GM21360 (cell line): ENCODE results near the gene SCN1A.

ENCODE experiments used
- ATAC-seq: cut with Tn5 transposase; IDR thresholded peaks from one replicate; pipeline ENCODE4 v1.9.1; 2021; ENCODE audit warnings: mild to moderate bottlenecking, moderate library complexity; ENCODE audit not compliant: unreplicated experiment

SCN1A gene

GRCh38 chr2:166082736-166083135, 45.1 kb downstream of the SCN1A start:
- no peak for ATAC-seq

- ATAC-seq = no peak
These were observed 46.0 kb downstream of the SCN1A start for GRCh38 chr2:166081852-166082251.

- no peak for ATAC-seq
These were observed 46.6 kb downstream of the SCN1A start for GRCh38 chr2:166081131-166081632.

- no peak for ATAC-seq
These were observed 53.4 kb downstream of the SCN1A start for GRCh38 chr2:166074430-166074829.

GRCh38 chr2:166074011-166074410, 53.8 kb downstream of the SCN1A start:
- ATAC-seq = no peak

GRCh38 chr2:166070231-166070630, 57.6 kb downstream of the SCN1A start:
- ATAC-seq = no peak

GRCh38 chr2:166068981-166069380, 58.8 kb downstream of the SCN1A start:
- no peak for ATAC-seq

- ATAC-seq = no peak
These were observed 60.6 kb downstream of the SCN1A start for GRCh38 chr2:166067229-166067628.

- no peak for ATAC-seq
These were observed 67.6 kb downstream of the SCN1A start for GRCh38 chr2:166060191-166060590.

- ATAC-seq = no peak
These were observed 70.3 kb downstream of the SCN1A start for GRCh38 chr2:166057370-166058164.

GRCh38 chr2:166044853-166045483, 82.9 kb downstream of the SCN1A start:
- no peak for ATAC-seq

- no peak for ATAC-seq
These were observed 84.9 kb downstream of the SCN1A start for GRCh38 chr2:166042768-166043390.

GRCh38 chr2:166042356-166042755, 85.5 kb downstream of the SCN1A start:
- no peak for ATAC-seq

- ATAC-seq = no peak
These were observed 86.2 kb downstream of the SCN1A start for GRCh38 chr2:166041613-166042012.

GRCh38 chr2:166032361-166032760, 95.5 kb downstream of the SCN1A start:
- ATAC-seq = no peak

- no peak for ATAC-seq
These were observed 96.8 kb downstream of the SCN1A start for GRCh38 chr2:166031054-166031453.

- ATAC-seq = no peak
These were observed 102.5 kb downstream of the SCN1A start for GRCh38 chr2:166025313-166025712.

- ATAC-seq = no peak
These were observed 110.6 kb downstream of the SCN1A start for GRCh38 chr2:166017208-166017607.

- ATAC-seq = no peak
These were observed 113.9 kb downstream of the SCN1A start for GRCh38 chr2:166013878-166014277.

GRCh38 chr2:166011660-166012059, 116.2 kb downstream of the SCN1A start:
- no peak for ATAC-seq

- ATAC-seq = no peak
These were observed 127.4 kb downstream of the SCN1A start for GRCh38 chr2:166000401-166000800.

- no peak for ATAC-seq
These were observed 137.0 kb downstream of the SCN1A start for GRCh38 chr2:165990846-165991245.
